GM18526 (cell line): ENCODE results near the gene CACNA2D3.

ENCODE experiments used
- POLR2A ChIP-seq: IDR thresholded peaks from 3 replicates; pipeline ENCODE4 v1.6.1; 2011; ENCODE audit not compliant: insufficient read length; ENCODE audit errors: extremely low read depth

The CACNA2D3 gene

GRCh38 chr3:54939557-54940300 is 817.4 kb downstream of the CACNA2D3 start:
- no peak for TF ChIP-seq POLR2A

- no peak for TF ChIP-seq POLR2A
Observed at GRCh38 chr3:54940971-54941370, 818.6 kb downstream of the CACNA2D3 start.

DNA sequence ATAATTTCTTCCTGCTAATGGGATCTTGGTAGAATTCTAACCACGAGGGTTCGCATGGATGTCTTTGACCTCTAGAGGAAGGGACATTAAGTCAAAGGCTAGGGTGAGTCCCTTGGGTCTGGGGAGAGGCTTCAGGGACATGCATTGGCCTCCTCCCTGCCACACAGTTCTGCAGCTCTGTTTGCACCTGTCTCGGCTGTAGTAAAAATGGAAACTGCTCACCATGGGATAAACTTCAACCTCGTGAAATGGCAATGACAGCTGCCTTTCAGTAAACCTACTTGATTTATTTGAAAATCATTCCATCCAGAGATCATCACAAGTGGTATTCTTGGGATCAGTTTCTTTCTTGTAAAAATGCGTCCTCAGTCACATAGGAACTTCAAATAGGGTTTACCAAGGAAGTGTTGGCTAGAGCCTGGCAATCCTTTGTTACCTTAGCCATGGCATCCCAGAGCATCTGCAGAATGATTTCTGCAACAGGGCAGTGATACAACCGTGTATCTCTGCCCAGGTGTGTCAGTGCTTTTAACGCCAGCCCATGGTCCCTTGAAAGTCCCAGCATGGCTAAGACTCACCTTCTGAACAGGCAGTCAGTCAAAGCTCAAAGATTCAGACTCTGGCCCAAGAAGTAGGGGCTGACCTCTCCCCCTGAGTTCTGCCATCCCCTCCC is 819.5 kb downstream of the CACNA2D3 start:
- no peak for TF ChIP-seq POLR2A

DNA sequence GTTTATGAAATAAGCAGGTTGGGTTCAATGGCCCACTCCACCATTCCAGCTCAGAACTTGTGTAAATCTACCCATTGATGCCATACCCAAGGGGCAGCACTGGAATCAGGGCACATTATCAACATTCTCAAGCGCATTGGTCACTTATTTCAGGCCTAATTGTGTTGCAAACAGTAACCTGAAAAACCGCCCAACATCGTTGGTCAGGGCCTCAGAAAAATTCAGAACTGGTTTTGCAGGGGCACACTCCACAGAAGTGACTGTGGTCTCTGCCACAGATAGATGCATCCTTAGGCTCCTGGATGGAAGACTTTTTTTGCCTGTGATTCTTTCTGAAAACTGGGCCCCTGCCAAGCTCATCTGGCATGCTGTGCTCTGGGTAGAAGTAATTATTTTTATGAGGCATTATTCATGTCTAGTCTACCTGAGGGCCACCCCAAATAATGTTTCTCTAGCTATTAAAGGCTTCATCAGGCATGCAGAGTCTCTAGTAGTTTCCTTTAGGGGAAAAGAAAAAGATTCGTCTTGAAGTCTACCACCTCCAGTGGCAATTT is 827.2 kb downstream of the CACNA2D3 start:
- no peak for TF ChIP-seq POLR2A

DNA sequence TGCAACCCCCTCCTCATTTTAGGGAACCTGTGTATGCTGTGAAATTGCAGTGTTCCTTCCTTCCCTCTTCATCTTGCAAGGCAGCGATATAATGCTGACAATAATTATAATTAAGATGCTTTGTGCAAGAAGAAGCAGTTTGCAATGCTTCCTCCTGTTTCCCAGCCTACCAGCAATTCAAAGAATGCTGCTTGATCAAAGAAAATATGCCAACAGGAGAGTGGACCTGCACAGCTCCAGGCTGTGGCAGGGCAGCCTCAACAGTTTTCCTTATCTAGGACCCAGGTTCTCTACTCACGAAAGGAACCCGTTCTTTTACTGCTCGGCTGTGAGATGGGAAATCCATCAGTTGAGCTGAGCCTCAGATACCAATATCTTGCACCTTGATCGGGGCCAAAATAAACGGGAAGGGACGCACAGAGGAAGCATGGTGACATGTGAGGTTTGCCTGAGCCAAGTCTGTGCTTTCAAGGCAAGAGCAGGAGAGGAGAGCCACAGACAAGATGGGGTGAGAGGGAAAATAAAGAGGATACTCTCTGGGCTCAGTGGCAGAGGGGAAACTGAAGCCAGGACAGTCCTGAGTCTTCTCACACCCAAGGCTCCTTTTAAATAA is 828.1 kb downstream of the CACNA2D3 start:
- no peak for TF ChIP-seq POLR2A

GRCh38 chr3:54951405-54951804 is 829.1 kb downstream of the CACNA2D3 start:
- no peak for TF ChIP-seq POLR2A

DNA sequence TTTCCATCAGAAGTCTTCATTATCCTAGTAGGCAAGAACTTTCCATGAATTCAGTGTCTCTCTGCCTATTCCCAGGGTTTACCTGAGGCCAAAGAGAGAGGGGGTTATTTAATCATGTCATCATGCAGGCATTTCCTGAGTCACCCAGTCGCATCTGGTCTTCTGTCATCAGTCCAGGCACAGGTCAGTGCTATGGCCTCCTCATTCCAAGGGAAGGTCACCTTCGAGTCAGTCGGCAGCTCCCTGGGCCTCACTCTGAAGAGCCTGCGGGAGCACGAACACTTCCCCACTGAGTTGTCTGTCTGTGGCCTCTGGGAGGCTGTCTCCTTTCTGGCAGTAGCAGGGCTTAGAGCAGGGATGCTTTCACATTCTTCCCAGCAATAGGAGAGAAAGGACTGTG is 831.7 kb downstream of the CACNA2D3 start:
- no peak for TF ChIP-seq POLR2A

- TF ChIP-seq POLR2A = no peak
Observed at GRCh38 chr3:54954521-54954920, 832.2 kb downstream of the CACNA2D3 start.

GRCh38 chr3:54955496-54955895 is 833.1 kb downstream of the CACNA2D3 start:
- no peak for TF ChIP-seq POLR2A

GRCh38 chr3:54955941-54956340 is 833.6 kb downstream of the CACNA2D3 start:
- TF ChIP-seq POLR2A = no peak

DNA sequence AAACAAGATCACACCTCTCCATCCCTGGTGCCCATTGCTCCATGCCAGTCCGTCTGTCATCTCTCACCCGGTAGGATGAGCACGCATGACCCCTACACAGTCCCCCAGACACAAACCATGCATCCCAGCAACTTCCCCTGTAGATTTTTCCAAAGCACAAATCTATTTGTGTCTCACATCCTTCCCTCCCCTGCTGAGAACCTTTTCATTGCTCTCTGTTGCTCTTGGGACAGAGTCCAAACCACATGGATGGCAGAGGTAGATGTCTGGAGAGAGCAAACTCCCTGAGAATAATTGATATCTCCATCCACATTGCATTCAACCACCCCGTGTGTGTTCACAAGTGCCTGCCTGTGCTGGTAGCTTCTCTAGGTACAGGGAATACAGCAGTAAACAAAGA is 835.4 kb downstream of the CACNA2D3 start:
- TF ChIP-seq POLR2A = no peak

GRCh38 chr3:54960082-54960481 is 837.7 kb downstream of the CACNA2D3 start:
- TF ChIP-seq POLR2A = no peak

DNA sequence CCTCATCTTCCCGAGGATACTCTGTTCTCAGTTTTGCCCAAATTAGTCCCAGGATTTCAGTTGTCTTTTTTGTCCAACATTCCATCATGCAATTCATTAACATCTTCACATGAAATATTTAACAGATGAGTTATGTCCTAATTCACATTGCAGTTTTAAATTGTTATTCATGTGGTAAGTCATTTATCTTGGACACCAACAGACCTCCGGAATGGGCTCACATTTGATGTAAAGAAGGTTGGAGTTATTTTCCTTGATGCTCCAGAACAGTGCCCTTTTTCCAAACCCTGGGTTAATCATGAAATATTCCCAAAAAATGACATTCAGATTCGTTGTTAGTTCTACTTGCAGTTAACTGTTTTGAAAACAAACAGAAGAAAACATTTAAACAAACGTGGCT is 838.3 kb downstream of the CACNA2D3 start:
- no peak for TF ChIP-seq POLR2A

DNA sequence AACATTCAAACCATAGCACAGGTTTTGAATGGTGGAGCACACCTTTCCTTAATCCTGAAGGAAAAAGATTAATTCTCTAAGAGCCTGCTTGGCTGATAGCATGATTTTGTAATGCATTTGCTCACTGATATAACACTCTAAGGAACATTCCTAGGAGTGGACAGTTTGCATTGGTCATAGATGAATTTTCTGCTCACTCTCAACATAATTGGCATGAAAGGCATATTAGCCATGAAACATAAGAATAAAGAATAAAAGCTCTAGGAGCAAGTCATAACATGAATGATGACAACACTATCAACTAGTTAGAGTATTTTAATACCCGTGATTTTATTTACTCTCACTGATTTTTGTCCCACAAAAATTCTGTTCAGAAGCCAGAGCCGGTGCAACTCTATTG is 839.8 kb downstream of the CACNA2D3 start:
- no peak for TF ChIP-seq POLR2A

DNA sequence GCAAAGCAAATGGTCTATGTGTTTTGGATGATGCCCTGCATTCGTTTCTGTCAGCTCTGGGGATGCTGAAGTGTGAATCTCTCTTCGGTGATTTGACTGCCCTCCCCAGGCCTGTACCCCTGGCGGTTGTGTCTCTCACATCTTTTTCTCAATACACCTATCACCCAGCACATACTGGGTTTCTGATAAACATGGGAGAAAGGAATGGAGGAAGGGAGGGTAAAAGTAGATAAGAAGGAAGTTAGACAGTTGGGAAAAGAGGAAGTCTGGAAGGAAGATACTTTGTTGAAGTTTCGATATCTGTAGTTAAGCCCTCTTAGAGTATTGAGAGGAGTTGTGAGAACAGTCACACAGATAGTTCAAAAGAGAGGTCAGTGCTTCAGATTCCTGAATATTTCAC is 841.3 kb downstream of the CACNA2D3 start:
- no peak for TF ChIP-seq POLR2A

- TF ChIP-seq POLR2A = no peak
Observed at GRCh38 chr3:54964081-54964480, 841.7 kb downstream of the CACNA2D3 start.
